ENCODE measurements around the gene SMG7.
A peak's percentile ranks its signal among the peaks of the same experiment; 100 is the strongest.
"Not testable (repeated sequence)": the region's sequence is repeated elsewhere in the genome, so short reads cannot be mapped to it uniquely, and the experiment has no call there.

SMG7 gene, protein sequence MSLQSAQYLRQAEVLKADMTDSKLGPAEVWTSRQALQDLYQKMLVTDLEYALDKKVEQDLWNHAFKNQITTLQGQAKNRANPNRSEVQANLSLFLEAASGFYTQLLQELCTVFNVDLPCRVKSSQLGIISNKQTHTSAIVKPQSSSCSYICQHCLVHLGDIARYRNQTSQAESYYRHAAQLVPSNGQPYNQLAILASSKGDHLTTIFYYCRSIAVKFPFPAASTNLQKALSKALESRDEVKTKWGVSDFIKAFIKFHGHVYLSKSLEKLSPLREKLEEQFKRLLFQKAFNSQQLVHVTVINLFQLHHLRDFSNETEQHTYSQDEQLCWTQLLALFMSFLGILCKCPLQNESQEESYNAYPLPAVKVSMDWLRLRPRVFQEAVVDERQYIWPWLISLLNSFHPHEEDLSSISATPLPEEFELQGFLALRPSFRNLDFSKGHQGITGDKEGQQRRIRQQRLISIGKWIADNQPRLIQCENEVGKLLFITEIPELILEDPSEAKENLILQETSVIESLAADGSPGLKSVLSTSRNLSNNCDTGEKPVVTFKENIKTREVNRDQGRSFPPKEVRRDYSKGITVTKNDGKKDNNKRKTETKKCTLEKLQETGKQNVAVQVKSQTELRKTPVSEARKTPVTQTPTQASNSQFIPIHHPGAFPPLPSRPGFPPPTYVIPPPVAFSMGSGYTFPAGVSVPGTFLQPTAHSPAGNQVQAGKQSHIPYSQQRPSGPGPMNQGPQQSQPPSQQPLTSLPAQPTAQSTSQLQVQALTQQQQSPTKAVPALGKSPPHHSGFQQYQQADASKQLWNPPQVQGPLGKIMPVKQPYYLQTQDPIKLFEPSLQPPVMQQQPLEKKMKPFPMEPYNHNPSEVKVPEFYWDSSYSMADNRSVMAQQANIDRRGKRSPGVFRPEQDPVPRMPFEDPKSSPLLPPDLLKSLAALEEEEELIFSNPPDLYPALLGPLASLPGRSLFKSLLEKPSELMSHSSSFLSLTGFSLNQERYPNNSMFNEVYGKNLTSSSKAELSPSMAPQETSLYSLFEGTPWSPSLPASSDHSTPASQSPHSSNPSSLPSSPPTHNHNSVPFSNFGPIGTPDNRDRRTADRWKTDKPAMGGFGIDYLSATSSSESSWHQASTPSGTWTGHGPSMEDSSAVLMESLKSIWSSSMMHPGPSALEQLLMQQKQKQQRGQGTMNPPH

DNA sequence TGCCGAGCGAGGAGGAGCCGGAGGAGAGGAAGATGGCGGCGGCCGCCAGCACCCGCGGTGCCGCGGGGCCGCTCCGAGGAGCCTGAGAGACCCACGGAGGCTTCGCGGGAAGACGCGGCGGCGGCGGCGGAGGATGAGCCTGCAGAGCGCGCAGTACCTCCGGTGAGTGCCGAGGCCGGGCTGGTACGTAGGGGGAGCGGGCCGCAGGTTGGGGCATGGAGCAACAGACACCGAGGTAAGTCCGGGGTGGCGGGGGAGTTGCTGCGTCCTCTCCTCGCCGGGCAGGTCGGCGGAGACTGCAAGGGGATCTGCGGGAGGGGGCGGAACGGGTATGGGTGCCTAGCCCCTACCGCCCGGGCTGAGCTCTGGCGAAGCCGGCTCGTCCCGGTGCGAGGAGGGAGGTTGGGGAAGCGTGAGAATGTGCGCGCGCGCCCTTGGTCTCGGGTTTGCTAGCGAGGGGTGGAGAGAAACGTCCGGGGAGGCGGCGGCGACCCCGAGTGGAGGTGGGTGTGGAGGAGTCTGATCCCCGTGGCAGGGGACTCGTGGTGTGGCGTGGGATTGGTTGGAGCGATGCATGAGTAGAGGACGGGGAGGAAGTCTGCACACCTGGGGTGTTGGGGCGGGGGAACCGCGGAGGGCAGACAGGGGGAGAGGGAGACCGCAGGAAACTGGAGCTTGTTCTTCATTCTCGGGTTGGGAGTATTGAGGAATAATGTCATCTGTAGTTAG is at the start of gene SMG7:
SMG7 (plus strand) TSS at position 12 of the 729 bp plus-strand sequence; CDS start at position 134, 122 bp downstream.
- in situ Hi-C loops (cut with MboI; ENCODE audit: low sequenced_read_pairs) = no loop called here
- DNase-seq (ENCODE audit: low spot score in 2 of 2) = no peak
- no peaks in the 10 kb centered on the region for H3K36me3 ChIP-seq (replicated peaks)
- peaks cover 35% of the 10 kb centered on the region for H3K4me1 ChIP-seq
- H3K27me3 ChIP-seq (ENCODE audit: low read depth) = no peaks in the 10 kb centered on the region
- peak within 1 kb of the TSS; percentile 77 for H3K4me3 ChIP-seq
- H3K9me3 ChIP-seq = no peaks in the 10 kb centered on the region

DNA sequence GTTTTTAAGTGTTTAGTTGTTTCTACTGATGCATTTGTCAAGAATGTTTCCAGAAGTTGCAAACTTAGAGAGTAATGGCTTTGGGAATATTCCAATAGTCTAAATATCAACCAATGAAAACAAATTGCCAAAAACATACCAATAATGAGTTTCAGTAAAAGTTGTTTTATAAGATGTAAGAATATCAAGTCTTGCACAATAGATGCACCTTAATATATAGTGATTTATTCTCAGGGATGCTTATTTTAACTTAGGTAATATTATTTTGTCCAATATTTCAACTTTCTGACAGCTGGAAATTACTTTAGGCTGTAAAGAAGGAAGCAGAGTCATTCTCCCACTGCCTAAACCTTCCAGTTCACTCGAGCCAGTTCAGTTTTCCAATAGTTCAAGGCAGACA is 48.8 kb upstream of the SMG7 start:
- Histone ChIP-seq H3K27me3 (ENCODE audit: low read depth) (no peaks in the 10 kb centered on the region), H3K36me3 (replicated peaks) (no peaks in the 10 kb centered on the region), H3K9me3 (peaks cover 5% of the 10 kb centered on the region; the same call in 1 of the 2 replicates), H3K4me3 (no peak overlapping the region), H3K4me1 (peaks cover 25% of the 10 kb centered on the region)
- in situ Hi-C loops (cut with MboI; ENCODE audit: low sequenced_read_pairs) = no loop called here
- DNase-seq (ENCODE audit: low spot score in 2 of 2) = no peak

DNA sequence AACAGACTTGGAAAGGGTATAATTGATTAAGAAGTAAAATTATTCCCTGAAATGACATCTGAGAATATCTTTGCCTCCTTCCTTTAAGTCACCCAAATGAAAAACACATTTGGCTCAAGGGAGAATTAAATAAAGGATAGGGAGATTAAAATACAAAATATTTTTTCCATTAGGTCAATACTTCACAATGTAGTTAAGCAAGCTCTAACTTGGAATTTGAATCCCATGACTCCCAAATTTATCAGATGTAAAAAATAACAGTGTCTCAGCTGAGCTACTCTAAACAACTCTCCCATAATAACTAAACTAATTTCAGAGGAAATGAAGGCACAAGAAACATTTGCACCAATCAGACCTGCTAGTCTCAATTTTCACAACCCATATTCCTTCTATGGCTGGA is 47.6 kb upstream of the SMG7 start:
- H3K4me1 ChIP-seq = peaks cover 19% of the 10 kb centered on the region
- no peak for DNase-seq (ENCODE audit: low spot score in 2 of 2)
- H3K36me3 ChIP-seq (replicated peaks) = no peaks in the 10 kb centered on the region
- no peak overlapping the region for H3K4me3 ChIP-seq
- H3K9me3 ChIP-seq = peaks cover 5% of the 10 kb centered on the region; the same call in 1 of the 2 replicates
- in situ Hi-C loops (cut with MboI; ENCODE audit: low sequenced_read_pairs) = no loop called here
- H3K27me3 ChIP-seq (ENCODE audit: low read depth) = no peaks in the 10 kb centered on the region

DNA sequence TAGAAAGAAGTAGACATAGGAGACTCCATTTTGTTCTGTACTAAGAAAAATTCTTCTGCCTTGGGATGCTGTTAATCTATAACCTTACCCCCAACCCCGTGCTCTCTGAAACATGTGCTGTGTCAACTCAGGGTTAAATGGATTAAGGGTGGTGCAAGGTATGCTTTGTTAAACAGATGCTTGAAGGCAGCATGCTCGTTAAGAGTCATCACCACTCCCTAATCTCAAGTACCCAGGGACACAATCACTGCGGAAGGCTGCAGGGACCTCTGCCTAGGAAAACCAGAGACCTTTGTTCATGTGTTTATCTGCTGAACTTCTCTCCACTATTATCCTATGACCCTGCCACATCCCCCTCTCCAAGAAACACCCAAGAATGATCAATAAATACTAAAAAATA is 44.7 kb upstream of the SMG7 start:
- H3K27me3 ChIP-seq (ENCODE audit: low read depth); DNase-seq (ENCODE audit: low spot score in 2 of 2); H3K4me3 ChIP-seq; in situ Hi-C loops (cut with MboI; ENCODE audit: low sequenced_read_pairs); H3K9me3 ChIP-seq; H3K36me3 ChIP-seq (replicated peaks); H3K4me1 ChIP-seq: not testable (repeated sequence)

DNA sequence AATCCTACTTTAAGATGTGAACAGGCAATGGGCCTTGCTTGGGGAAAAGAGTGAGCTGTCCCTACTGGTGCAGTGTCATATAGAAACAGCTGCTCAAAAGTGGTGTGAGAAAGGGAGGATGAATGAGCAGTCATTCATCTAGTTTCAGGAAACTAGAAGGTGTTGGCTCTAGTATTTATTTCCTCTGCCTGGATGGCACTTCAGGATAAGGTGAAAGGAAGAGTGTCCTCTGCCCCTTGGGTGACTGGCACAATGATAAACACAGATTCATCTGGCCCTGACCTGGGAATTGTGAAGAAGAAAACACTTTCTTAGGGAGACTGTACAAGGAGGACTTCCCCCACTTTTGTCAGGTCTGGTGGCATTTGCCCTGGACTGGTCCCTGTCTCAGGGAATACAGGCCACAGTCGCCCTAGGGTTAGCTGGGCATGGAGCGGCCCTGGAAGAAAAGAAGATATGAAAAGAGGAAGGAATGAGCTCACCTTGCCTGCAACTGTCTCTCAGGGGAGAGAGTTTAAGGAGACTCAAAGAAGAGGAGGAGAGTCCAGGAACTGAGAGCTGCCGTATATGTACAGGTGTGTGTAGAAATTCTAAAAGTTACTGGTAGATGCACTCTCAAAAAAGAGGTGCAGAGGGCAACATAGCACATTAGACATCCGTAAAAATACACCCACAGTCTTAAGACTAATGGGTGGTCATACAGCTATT is 40.3 kb upstream of the SMG7 start:
- Histone ChIP-seq H3K4me1 (peaks cover 8% of the 10 kb centered on the region), H3K9me3 (peaks cover 3% of the 10 kb centered on the region), H3K27me3 (ENCODE audit: low read depth) (no peaks in the 10 kb centered on the region), H3K36me3 (replicated peaks) (no peaks in the 10 kb centered on the region), H3K4me3 (no peak overlapping the region)
- DNase-seq (ENCODE audit: low spot score in 2 of 2) = no peak
- in situ Hi-C loops (cut with MboI; ENCODE audit: low sequenced_read_pairs) = no loop called here

DNA sequence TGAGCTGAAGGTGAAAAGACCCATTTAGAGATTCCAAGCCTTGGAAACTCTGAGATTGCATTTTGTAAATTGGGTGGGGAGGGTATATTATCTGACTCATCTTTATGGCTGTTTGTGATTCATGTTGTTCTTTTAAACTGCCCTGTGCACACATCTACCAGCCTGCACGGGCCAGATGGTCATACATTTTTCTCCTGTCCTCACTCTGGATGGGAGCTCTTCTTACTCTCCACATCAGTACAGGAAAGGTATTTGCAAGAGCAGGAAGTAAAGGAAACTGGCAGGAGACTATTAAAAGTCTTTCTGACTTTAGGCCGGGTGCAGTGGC is 39.8 kb upstream of the SMG7 start:
- H3K4me1 ChIP-seq = peaks cover 8% of the 10 kb centered on the region
- no peaks in the 10 kb centered on the region for H3K27me3 ChIP-seq (ENCODE audit: low read depth)
- peaks cover 3% of the 10 kb centered on the region for H3K9me3 ChIP-seq
- no peak for DNase-seq (ENCODE audit: low spot score in 2 of 2)
- no peaks in the 10 kb centered on the region for H3K36me3 ChIP-seq (replicated peaks)
- H3K4me3 ChIP-seq = no peak overlapping the region
- in situ Hi-C loops (cut with MboI; ENCODE audit: low sequenced_read_pairs) = no loop called here

DNA sequence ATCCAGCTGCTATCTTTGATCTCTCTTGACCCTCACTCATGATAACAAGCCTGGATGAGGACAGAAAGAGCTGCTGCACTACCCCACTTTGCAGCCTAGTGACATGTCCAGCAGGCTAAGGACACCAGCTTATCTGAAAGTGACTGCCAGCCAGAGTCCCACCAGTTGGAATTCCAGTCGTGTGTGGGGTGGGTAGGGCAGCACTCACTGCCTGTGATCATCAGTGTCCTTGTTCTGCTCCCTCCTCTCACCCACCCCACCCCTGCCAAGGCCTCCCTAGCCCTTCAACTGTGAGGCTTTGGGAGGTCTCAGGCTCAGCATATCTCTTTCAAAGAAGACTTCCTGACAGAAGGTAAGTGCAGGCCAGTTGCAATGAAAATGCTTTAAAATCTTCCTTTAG is 38.6 kb upstream of the SMG7 start:
- Histone ChIP-seq H3K4me1 (peaks cover 8% of the 10 kb centered on the region), H3K4me3 (no peak overlapping the region), H3K36me3 (replicated peaks) (no peaks in the 10 kb centered on the region), H3K27me3 (ENCODE audit: low read depth) (no peaks in the 10 kb centered on the region), H3K9me3 (peaks cover 3% of the 10 kb centered on the region)
- in situ Hi-C loops (cut with MboI; ENCODE audit: low sequenced_read_pairs) = no loop called here
- DNase-seq (ENCODE audit: low spot score in 2 of 2) = no peak

DNA sequence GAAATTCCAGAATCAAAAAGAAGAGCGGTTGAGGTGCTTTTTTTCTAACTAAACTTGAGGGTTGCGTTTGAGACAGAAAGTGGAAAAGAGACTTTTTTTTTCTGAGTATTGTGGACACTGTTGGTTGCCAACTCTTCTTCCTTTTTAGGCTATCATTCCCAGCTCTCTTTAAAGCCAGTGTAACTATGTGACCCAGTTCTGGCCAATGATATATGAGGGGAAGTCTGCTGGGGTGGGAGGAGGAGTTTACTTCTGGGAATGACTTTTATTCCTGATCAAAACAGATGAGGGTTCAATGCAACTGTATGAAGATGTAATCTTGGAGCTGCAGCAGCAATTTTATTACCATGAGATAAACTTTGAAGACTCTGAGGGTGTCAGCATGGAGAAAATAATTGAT is 36.8 kb upstream of the SMG7 start:
- H3K36me3 ChIP-seq (replicated peaks) = no peaks in the 10 kb centered on the region
- no peak for DNase-seq (ENCODE audit: low spot score in 2 of 2)
- no peak overlapping the region for H3K4me3 ChIP-seq
- no peaks in the 10 kb centered on the region for H3K27me3 ChIP-seq (ENCODE audit: low read depth)
- peaks cover 2% of the 10 kb centered on the region; the same call in 1 of the 2 replicates for H3K4me1 ChIP-seq
- in situ Hi-C loops (cut with MboI; ENCODE audit: low sequenced_read_pairs) = no loop called here
- H3K9me3 ChIP-seq = no peaks in the 10 kb centered on the region

DNA sequence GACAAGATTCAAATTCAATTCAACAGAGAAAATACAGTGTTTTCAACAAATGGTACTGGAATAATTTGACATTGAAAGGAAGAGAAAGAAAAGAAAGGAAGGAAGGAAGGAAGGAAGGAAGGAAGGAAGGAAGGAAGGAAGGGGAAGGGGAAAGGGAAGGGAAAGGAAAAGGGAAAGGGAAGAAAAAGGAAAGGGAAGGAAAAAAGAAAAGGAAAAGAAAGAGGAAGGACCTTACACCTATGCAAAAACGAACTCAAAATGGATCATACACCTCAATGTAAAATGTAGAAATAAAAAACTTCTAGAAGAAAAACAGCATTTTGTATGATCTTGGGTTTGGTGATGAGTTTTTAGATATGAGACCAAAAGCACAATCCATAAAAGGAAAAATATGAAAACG is 34.2 kb upstream of the SMG7 start:
- in situ Hi-C loops (cut with MboI; ENCODE audit: low sequenced_read_pairs) = no loop called here
- H3K4me1 ChIP-seq = no peaks in the 10 kb centered on the region; the same call in 1 of the 2 replicates
- no peaks in the 10 kb centered on the region for H3K9me3 ChIP-seq
- DNase-seq (ENCODE audit: low spot score in 2 of 2) = no peak
- no peaks in the 10 kb centered on the region for H3K36me3 ChIP-seq (replicated peaks)
- no peaks in the 10 kb centered on the region for H3K27me3 ChIP-seq (ENCODE audit: low read depth)
- no peak overlapping the region for H3K4me3 ChIP-seq

DNA sequence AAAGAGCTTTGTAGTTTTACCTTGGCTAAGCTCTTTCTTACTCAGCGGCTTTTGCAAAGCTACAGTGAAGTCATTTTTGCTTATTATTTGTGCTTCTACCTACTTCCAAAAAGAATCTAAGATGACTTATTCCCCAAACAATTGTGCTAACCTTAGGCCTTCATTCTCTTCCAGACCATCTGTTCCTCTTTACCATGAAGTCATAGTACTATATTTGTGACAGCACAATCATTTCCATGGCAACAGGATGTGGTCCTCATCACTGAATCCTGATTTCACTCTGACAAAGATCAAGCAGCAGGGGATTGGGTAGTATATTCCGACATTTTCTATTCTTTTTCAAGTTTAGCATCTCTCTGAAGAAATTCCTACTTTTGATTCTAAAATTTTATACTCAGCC is 29.3 kb upstream of the SMG7 start:
- Histone ChIP-seq H3K36me3 (replicated peaks) (no peaks in the 10 kb centered on the region), H3K4me1 (no peaks in the 10 kb centered on the region; the same call in 1 of the 2 replicates), H3K27me3 (ENCODE audit: low read depth) (no peaks in the 10 kb centered on the region), H3K4me3 (no peak overlapping the region), H3K9me3 (no peaks in the 10 kb centered on the region)
- in situ Hi-C loops (cut with MboI; ENCODE audit: low sequenced_read_pairs) = no loop called here
- no peak for DNase-seq (ENCODE audit: low spot score in 2 of 2)

DNA sequence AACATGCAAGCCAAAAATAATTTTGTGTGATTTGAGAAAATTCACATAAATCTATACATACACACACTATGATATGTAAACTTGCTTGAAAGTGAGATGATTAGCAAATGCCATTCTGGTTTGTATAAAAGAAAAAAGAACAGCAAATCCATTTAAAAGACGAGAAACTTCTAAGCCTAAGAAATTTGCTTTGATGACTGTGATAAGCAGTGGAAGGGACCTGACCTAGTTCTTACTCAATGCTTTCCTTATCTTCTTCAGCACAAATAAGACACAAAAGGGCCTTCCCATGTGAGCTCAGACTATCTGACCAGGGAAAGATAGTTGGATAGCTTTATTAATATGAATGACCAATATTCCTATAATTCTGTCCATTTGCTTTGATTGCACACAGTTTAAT is 28.8 kb upstream of the SMG7 start:
- H3K4me1 ChIP-seq = no peaks in the 10 kb centered on the region; the same call in 1 of the 2 replicates
- in situ Hi-C loops (cut with MboI; ENCODE audit: low sequenced_read_pairs) = no loop called here
- H3K27me3 ChIP-seq (ENCODE audit: low read depth) = no peaks in the 10 kb centered on the region
- no peaks in the 10 kb centered on the region for H3K9me3 ChIP-seq
- DNase-seq (ENCODE audit: low spot score in 2 of 2) = no peak
- H3K4me3 ChIP-seq = no peak overlapping the region
- H3K36me3 ChIP-seq (replicated peaks) = no peaks in the 10 kb centered on the region

DNA sequence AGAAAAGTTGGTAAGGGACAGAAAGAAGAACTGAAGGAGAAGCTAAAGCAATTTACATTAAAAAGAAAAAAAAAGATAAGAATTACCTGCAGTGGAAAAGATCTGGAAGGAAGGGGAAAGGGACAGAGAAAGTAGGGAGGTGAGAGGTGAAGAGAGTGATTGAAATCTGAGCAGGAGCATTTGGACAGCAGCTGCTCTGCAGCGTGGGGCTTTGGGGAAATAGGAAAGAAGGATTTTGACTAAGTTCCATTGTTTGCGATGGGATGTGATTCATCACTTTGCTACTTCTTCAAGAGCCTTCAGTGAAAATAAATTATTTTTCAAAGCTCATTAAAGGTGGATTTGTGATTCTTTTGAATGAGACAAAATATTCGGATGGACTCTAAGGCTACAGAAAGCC is 28.1 kb upstream of the SMG7 start:
- Histone ChIP-seq H3K9me3 (no peaks in the 10 kb centered on the region), H3K36me3 (replicated peaks) (no peaks in the 10 kb centered on the region), H3K4me1 (no peaks in the 10 kb centered on the region; the same call in 1 of the 2 replicates), H3K4me3 (no peak overlapping the region), H3K27me3 (ENCODE audit: low read depth) (no peaks in the 10 kb centered on the region)
- no peak for DNase-seq (ENCODE audit: low spot score in 2 of 2)
- in situ Hi-C loops (cut with MboI; ENCODE audit: low sequenced_read_pairs) = no loop called here

Data from HAP-1 (cell line).